HG03571 (cell line): ENCODE results near the gene TMF1.
A peak's percentile ranks its signal among the peaks of the same experiment; 100 is the strongest.

Experiments used
- ATAC-seq: cut with Tn5 transposase; IDR thresholded peaks from one replicate; pipeline ENCODE4 v1.9.1; 2021; ENCODE audit not compliant: unreplicated experiment

Gene TMF1

DNA sequence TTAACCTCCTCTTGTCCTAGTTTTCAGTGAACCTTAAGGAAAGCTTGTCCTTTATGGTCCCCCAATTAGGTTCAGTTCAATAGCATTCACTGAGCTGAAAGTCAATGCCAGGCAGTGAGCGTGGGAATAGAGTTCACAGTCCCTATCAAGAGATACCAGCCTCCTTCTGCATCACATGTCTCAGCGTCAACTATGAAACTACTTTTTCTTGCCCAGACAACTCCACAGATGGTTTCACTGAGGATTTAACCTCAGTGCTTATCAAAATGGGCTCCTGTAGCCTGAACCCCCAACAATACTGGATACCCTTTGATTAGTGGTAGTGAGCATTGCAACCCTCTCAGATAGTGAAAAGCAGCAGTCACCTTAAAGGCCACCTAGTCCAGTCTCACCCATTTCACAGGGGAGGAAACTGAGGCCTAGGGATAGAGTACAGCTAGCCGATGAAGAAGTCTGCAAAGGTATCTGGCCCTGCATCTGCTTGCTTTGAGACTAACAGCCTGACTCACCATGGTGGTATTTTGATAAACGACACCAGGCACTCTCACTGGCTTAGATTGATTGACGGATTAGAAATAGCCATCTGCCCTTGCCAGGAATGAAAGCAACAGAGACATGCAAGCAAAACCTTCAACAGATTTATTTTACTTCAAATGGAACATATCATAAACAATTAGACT is 29.6 kb upstream of the TMF1 start:
- ATAC-seq: no peak

DNA sequence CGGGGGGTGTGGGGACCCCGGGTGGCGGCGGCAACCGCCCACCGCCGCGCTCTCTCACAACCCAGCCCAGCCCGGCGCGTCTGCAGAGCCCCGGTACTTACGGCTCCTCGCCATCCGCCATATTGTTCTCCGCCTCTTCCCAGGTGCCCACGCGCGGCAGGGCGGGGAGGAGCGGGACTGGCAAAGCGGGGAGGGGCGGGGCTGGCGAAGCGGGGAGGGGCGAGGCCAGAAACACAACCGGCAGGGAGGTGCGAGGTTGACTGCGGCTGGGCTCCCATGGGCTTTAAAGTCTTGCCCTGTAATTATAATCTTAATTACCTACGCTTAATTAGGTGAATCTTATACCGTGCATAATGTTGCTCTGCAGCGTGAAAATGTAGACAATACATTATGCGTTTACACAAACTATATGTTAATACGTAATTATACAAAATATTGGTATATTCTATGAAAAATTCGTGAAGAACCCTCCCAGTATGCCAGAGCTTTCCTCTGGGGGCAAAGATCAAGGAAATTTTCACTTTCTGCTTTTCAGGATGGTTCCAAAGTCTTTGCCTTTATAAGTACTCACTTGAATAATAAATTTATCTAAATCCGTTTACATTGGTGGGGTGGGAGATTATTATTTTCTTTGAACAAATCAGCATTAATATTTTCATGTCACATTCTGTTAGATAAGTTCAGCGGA is 28.2 kb upstream of the TMF1 start, which contains the start of gene UBA3:
TSS of gene UBA3 (minus strand) at position 133 of the 688 bp plus-strand sequence. CDS start at position 121, 12 bp downstream.
- peak; percentile 33 for ATAC-seq

DNA sequence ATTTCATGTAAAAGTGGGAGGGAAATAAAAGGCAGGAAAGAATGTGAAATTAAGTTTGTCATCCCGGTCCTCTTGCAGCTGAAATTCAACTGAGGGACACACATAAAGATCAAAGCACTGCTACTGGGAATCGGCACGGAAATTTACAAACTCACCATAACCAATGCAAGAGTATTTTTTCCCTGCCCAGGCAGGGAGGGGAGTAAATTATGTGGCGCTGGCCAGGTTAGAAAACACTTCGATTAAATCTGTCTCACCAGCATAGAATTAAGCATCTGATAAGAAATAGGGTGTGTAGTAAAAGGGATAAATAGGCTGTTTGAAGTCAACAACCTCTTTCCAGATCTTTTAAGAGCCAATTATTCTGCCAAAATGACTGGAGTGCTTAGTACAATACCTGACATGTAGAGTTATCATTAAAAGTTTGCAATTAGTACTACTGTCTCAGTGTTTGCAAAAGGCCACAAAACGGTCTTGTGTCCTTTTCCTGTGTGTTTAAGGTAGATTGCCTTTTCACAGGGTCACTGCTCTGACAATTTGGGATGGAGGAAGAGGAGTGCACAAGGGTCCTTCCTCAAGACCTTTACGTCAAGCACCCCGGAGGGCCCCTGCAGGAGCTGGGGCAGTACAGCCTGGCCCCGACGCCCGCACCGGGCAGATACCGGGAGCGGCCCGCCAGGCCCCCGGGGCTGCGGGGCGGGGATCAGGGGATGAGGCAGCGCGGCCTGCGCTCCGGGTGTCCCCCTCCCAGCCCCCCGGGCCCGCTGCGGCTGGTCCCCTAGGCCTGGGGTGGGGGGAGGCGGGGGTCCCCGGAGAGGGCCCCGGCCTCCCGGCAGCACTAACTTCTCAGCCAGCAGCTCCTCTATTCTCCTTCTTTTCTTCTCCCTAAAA is 27.4 kb upstream of the TMF1 start:
- no peak for ATAC-seq

DNA sequence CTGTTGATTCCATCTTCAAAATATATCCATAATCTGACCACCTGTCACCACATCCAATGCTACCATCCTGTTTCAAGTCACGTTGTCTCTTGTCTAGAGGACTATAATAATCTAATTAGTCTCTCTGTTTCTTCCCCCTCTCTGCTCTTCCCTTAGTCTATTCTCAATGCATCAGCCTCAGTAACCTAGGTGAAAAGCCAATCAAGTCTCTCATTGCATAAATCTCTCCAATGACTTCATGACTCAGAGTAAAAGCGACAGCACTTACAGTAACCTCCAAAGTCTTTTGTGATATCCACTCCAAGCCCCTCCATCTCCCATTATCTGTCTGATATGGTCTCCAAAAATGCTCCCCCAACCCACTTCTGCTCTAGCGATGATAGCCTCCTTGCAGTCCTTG is 20.8 kb upstream of the TMF1 start:
- no peak for ATAC-seq

DNA sequence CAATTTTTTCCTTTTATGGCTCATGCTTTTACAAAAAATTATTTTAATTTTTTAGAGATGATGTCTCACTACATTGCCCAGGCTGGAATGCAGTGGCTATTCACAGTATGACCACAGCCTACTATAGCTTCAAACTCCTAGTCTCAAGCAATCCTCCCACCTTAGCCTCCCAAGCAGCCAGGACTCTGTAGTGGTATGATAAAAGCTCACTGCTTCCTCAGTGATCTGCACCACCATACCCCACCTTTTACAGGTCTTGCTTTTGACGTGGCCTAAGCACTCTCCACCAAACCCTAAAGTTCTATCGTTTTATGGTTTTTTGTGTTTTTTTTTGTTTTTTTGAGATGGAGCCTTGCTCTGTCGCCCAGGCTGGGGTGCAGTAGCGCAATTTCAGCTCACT is 14.0 kb upstream of the TMF1 start:
- no peak for ATAC-seq

DNA sequence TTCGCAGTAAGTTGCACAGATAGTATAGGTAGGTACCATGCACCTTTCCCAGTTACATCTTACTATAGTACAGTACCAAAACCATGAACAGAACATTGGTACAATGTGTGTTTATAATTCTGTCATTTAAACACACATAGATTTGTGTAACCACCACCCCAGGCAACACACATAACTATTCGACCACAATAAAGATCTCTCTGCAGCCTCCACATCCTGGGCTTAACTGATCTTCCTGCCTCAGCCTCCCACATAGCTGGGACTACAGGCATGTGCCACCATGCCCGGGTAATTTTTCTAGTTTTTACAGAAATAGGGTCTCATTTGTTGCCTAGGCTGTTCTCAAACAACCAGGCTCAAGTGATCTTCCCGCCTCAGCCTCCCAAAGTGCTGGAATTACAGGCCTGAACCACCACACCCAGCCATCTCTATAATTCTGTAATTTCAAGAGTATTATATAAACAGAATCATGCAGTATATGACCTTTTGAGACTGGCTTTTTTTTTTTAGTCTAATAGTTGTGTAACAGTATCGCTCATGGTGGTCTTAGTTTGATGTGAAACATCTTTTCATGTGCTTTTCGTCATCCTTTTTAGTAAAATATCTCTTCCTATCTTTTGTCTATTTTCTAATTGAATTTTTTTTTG is 13.3 kb upstream of the TMF1 start:
- no peak for ATAC-seq

DNA sequence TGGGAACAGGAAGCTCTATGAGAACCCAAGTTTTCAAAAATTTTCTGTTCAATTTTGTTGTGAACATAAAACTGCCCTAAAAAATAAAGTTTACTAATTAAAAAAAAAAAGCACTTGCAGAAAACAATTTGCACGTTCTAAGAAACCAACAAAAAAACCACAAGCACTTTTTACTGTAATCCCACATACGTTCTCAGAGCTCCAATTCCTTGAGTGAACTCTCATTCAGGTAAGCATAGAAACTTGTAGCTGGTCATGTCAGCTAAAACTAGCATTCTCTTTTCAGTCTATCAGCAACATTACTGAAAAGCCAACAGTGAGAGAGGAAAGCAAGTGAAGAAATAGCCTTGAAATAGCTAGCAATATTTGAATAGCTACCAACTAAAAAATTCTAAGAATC is 11.5 kb upstream of the TMF1 start:
- ATAC-seq: no peak

DNA sequence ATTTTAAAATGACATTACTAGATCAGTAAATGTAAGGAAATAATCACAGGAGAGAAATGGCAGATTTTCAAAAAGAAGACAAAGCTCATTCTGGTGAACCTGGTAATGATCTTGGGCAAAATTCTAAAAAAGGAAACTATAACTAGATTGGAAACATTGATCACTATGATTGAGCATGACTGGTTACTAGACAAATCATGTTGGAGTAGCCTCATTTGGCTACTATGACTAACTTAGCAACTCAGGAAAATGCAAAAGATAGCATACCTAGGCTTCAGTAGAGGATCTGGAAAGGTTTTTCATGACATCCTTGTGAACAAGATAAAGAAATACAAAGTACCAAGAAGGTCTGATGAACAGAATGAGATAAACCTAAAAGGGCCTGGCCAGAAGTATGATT is 7.6 kb upstream of the TMF1 start:
- ATAC-seq: no peak

DNA sequence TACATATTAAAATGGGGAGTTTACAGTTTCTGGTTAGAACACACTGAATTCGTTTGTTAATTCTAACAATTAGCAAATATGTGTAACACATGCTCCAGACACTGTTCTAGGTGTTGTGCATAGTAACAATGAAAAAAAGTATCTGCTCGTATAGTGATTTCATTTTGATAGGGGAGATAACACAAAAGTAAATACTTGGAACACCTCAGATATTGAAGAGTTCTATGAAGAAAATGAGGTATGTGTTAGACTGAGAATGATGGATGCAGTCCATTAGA is 6.8 kb upstream of the TMF1 start:
- no peak for ATAC-seq

DNA sequence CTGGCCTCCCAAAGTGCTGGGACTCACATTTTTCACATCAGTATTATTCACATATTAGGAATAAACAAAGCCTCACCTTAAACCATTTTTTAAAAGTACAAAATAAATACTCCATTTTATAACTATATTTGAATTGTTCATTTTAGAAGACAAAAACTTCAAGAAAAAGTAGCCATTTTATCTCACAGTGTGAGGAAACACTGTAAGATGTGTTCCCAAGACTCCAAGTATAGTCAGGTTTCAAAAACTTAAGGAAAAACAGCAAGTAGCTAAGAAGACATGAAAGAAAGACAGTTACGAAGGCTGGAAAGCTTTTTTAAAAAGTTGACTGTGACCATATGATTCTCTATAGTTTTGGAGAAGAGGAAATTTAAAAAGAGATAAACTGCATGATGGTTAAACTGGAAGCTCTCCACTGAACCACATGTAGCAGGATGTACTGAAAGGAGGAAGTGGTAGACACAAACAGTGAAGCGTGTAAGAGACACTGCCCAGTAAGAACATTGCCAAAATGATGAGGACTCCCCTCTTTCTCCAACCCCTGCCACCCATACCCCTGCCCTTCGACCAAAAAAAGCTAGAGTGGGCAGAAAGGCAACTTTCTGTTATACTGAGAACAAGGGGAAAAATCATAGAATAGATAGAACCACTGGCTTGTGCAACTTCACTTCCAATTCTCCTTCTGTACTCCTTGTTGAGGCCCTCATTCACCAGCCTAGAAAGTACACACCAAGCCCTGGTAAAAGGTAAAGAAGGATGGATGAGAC is 6.2 kb upstream of the TMF1 start:
- peak; percentile 99 for ATAC-seq

DNA sequence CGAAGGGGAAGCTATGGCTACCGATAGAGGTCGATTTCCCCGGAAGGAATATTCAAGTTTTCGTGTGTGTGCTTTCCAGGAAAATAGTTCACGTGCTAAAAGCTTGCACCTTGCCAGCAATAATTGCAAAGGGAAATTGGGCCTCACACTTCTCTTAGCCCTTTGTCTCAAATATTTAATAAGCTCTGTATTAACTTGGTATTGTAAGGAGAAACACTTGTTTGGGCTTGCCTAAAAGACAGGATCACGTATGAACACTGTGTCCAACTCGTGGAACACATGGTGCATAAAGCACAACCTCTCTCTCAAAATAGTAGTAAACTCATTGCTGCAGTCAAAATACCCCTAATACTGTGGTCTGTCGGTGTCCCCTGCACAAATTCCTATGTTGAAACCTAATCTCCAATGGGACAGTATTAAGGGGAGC is 352 bp upstream of the TMF1 start:
- ATAC-seq: peak; percentile 1

DNA sequence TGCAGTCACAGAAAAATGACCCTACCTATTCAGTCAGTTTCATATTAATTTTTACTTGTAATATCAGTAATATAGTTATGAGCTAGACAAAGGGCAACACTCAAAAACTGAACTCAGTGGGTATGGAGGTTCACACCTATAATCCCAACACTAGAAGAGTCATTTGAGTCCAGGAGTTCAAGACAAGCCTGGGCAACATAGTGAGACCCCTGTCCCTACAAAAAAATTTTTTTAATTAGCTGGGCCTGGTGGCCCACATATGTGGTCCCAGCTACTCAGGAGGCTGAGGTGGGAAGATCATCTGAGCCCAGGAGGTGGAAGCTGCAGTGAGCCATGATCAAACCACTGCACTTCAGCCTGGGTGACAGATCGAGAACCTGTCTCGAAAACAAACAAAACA is 3.1 kb downstream of the TMF1 start:
- no peak for ATAC-seq

DNA sequence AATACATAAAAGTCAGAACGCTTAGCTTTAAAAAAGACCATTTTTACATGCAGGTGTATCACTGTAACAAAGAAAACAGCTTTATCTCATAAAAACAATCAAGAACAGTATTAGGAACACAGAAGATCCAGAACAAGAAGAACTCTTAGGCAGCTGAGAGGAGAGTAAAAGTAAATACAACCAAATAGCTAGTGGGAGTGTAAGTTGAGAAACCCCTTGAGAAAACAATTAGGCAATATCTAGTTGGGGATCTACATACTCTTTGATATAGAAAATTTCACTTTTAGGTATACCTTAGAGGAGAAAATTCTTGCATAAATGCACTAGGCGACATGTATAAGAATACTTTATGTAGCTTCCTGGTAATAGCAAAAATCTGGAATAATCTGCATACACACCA is 7.5 kb downstream of the TMF1 start:
- ATAC-seq: no peak

DNA sequence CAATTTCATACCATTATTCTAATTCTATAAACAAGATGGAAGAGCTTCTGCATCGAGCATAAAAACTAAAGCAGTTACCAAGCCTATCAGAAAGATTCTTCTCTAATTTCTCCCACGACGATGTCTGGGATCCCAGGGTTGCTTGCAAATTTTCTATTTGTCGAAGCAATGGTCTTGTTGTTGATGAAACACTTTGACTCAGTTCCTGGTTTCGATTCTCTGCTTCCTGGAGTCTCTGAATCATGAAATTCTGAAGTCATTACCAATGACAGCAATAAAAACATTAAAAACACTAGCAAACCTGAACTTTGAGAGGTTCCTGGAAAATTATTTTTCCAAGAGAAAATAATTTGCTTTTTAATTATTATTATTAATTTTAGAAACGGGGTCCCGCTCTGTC is 18.7 kb downstream of the TMF1 start:
- no peak for ATAC-seq

DNA sequence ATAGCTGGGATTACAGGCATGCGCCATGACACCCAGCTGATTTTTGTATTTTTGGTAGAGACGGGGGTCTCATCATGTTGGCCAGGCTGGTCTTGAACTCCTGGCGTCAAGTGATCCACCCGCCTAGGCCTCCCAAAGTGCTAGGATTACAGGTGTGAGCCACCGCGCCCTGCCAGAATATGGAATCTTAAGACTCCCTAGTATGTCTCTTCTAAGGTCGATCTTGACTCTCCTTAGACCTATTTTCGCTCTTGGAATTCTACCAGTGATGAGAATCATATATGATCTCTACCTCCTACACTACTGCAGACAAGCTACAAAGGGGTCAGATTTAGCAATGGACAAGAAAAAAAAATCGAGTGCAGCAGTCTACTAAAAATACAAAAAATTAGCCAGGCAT is 19.4 kb downstream of the TMF1 start:
- no peak for ATAC-seq

DNA sequence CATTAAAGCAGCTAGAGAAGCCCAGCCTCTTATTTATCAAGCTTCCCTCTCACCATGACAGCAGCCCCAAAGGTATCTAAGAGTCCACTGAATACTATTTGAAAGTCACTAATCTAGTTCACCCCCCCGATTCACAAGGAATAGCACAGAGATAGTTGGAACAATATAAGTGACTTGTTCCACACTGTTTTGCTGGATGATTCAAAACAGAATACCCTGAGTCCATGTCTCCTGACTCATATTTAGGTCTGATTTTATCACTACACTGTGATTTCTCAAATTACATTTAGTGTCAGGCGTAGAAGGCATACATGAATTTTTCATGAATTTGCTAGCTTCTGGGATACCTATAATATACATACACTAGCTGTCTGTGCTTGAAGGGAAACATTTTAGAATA is 20.0 kb downstream of the TMF1 start:
- ATAC-seq: no peak

DNA sequence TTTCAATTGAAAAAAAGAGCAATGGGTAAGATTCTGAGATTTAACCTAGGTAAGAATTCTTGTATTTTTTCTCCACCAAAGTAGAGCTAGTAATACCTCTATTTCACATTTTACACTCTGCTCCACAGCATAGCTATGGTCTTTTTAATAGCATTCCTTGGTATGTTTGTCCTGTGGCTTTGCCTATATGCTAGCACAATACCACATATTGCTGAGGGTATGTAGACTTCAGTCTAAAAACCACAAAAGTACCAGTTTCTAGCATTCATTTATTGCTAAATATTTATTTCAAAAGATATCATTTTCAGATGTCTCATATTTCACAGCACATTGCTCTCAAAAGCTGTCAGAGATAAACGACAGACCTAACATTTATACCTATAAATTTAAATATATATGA is 20.5 kb downstream of the TMF1 start:
- no peak for ATAC-seq

DNA sequence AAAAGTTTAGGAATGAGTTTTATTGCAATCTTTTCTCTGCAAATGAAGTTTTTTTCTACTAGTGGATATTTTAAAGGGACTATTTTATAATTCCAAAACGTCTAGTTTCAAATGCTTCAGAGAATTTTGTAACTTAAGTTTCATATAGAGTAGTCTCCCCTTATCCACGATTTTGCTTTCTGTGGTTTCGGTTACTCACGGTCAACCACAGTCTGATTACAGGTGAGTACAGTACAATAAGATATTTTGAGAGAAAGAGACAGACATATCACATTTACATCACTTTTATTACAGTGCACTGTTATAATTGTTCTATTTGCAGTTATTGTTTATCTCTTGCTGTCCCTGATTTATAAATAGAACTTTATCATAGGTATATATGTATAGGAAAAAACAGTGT is 31.3 kb downstream of the TMF1 start:
- ATAC-seq: no peak

DNA sequence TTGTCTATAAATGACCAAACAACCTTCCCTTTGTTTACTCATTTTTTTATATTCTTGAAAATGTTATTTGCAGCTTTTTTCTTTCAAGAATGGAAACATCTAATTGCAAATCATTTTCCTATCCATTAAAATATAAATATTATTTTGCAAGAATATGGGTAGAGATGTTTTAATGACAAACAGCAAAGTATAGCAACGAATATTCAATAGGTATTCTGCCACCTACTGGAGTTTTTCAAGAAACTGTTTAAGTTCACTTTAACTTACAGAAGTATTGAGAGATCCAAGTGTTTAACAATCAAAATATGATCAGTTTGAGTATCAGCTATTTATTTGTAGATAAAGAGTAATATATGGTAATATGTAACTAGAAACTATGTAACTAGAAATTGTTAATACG is 31.7 kb downstream of the TMF1 start:
- ATAC-seq: no peak

DNA sequence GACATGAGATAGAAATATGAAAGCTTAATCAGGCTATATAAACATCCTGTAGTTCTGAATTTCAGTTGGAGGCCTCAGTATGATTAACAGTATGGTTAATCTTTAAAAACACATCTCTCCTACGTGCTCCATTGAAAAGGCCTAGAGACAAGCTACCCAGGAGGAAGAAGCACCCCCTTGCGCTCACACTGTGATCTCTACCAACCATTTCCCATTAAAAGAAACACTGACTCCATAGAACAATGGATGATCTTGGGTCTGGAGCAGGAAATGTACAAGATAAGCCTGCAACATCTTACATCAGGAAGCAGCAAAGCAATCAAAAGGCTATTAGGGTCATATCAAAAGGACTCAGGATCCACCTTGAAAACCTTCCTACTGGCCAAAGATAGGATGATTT is 35.2 kb downstream of the TMF1 start:
- no peak for ATAC-seq

DNA sequence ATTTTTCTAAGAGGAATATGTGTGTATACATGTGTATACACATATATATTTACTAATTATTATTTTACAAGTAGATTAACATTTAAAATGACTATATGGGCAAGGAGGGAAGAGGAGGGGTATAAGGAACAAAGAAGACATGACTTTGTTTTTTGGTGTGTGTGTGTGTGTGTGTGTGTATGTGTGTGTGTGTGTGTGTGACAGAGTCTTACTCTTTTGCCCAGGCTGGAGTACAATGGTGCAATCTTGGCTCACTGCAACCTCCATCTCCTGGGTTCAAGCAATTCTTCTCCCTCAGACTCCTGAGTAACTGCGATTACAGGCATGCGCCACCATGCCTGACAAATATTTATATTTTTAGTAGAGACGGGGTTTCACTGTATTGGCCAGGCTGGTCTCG is 36.0 kb downstream of the TMF1 start:
- no peak for ATAC-seq
